ENCODE data around the gene KLF4. TPM values are rescaled to one million over a fixed set of nuclear protein-coding genes. Genes with fewer than 3 reads are reported as not detected.
"Not testable (repeated sequence)": the region's sequence is repeated elsewhere in the genome, so short reads cannot be mapped to it uniquely, and the experiment has no call there.

The KLF4 gene
- total and polyA plus RNA-seq, 9 donors = 29.2 to 138 (median 46.7) TPM

GRCh38 chr9:107496976-107497375 is 7.4 kb upstream of the KLF4 start:
- intact Hi-C loops (cut with DNase I) = no loop called here
- H3K9me3 ChIP-seq = no peaks in the 10 kb centered on the region
- no peak overlapping the region for H3K27ac ChIP-seq

DNA sequence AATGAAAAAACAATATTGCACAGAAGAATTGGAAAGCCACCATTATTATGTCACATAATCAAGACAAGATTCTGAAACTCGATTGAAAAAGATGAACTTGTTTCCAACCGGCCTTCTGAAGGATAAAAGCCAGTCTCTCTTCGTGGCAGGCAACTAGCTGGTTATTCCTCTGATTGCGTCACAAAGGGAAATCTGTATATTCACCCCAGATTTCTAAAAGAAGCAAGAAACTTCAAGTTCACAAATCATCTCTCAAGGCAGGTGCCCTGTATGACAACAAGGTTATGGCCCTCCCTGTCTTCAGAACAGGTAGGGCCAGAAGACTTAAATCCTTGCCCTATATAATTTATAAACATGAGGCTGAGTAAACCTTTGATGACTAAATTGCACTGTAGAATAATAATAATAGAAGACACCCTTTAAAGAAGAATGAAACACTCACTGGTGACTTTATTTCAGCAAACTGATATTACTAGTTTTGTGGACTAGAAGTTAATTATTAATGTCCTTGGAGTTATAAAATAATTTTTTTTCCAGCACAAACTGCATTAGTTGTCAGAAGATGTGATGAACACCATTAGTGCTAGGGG is 2.9 kb upstream of the KLF4 start:
- intact Hi-C loops (cut with DNase I) = no loop called here

More at GRCh38 chr9:107496976-107497375, 7.4 kb upstream of the KLF4 start:
- no peak for DNase-seq
- H3K4me1 ChIP-seq (ENCODE audit: insufficient read depth) = no peaks in the 10 kb centered on the region
- no peaks in the 10 kb centered on the region for H3K27me3 ChIP-seq
- no peaks in the 10 kb centered on the region for H3K36me3 ChIP-seq
- 3 to 19% (median 4%) methylated on average over 2 of the region's 2 CpGs for WGBS, 3 donors
- no peak overlapping the region for H3K4me3 ChIP-seq
- TF ChIP-seq CTCF (IDR thresholded peaks at IDR 0.05) (no peak), EP300 (IDR thresholded peaks at IDR 0.05) (no peak), POLR2A (IDR thresholded peaks at IDR 0.05) (no peak)

GRCh38 chr9:107491081-107492053 is 1.8 kb upstream of the KLF4 start:
- Histone ChIP-seq H3K4me1 (ENCODE audit: insufficient read depth) (peaks cover 2% of the 10 kb centered on the region), H3K27me3 (no peaks in the 10 kb centered on the region), H3K36me3 (no peaks in the 10 kb centered on the region), H3K27ac (peak overlapping the region in 1 of 2 donors; percentile 83), H3K4me3 (peak overlapping the region; percentile 46), H3K9me3 (no peaks in the 10 kb centered on the region)
- TF ChIP-seq CTCF (IDR thresholded peaks at IDR 0.05) = no peak
- TF ChIP-seq POLR2A (IDR thresholded peaks at IDR 0.05) = no peak
- TF ChIP-seq EP300 (IDR thresholded peaks at IDR 0.05) = no peak
- WGBS, 3 donors = 7 to 16% (median 9%) methylated on average over 43 of the region's 43 CpGs
- intact Hi-C loops (cut with DNase I) = loop anchor here in 2 of 4 donors (1.0 to 2.0 kb wide), 2 partner anchors 145 to 146 kb away; no protein-coding TSS in a partner anchor
- peak; percentile 54 to 71 (median 68) for DNase-seq

More for the DNA sequence above, 2.9 kb upstream of the KLF4 start:
- Histone ChIP-seq H3K4me1 (ENCODE audit: insufficient read depth) (peaks cover 2% of the 10 kb centered on the region), H3K4me3 (no peak overlapping the region), H3K27me3 (no peaks in the 10 kb centered on the region), H3K9me3 (no peaks in the 10 kb centered on the region), H3K36me3 (no peaks in the 10 kb centered on the region), H3K27ac (peak overlapping the region in 1 of 2 donors; percentile 83)
- WGBS, 3 donors = 53 to 62% (median 58%) methylated on average over 4 of the region's 4 CpGs
- no peak for DNase-seq
- TF ChIP-seq POLR2A (IDR thresholded peaks at IDR 0.05) (no peak), EP300 (IDR thresholded peaks at IDR 0.05) (no peak), CTCF (IDR thresholded peaks at IDR 0.05) (no peak)

- 4 to 10% (median 7%) methylated on average over 23 of the region's 23 CpGs for WGBS, 3 donors
- not testable (repeated sequence) for H3K4me1 ChIP-seq (ENCODE audit: insufficient read depth); H3K9me3 ChIP-seq; H3K27me3 ChIP-seq; H3K36me3 ChIP-seq
- intact Hi-C loops (cut with DNase I) = loop anchor here in 1 of 4 donors (2.0 kb wide), 1 partner anchor 146 kb away; no protein-coding TSS in a partner anchor
- DNase-seq = peak; percentile 35 to 68 (median 60)
- H3K4me3 ChIP-seq = peak overlapping the region; percentile 46
- peak overlapping the region; percentile 56 to 83 for H3K27ac ChIP-seq
These were observed 1.0 kb upstream of the KLF4 start for GRCh38 chr9:107490606-107490970.
